H1 (cell line): ENCODE results near the gene NRL. TPM values are rescaled to one million over a fixed set of nuclear protein-coding genes. Genes with fewer than 3 reads are reported as not detected.
A peak's percentile ranks its signal among the peaks of the same experiment; 100 is the strongest.

ENCODE experiments used
- CTCF ChIA-PET: fragments of 300-600 bp; sonication (Branson Sonifier 250); formaldehyde crosslinking; loops from one replicate; lab custom pipeline; 2021; ENCODE audit not compliant: partially characterized antibody; lab: Charles Lee
- POLR2A ChIA-PET: fragments of 300-600 bp; sonication (Branson Sonifier 250); formaldehyde crosslinking; loops from one replicate; lab custom pipeline; 2021; ENCODE audit warnings: inconsistent platforms; ENCODE audit not compliant: partially characterized antibody; lab: Charles Lee
- DNase-seq, 2 experiments: peaks; one replicate each; pipeline versions ENCODE4 v3.0.0 to v3.0.0-alpha.2; 2010 to 2022; ENCODE audit warnings: low spot score in 2 of 2, low read depth in 1 of 2, mixed read lengths in 1 of 2
- FAIRE-seq: peaks from 2 replicates; lab custom pipeline; 2011; peaks lifted over from hg19 to GRCh38; lab: Jason Lieb, UNC
- H2AFZ ChIP-seq: 2 replicates; pipeline ENCODE4 v1.8.1; 2012; ENCODE audit warnings: low read length, inconsistent platforms
- H2AK5ac ChIP-seq: 2 replicates; pipeline ENCODE4 v1.6.1; 2013; ENCODE audit warnings: low read depth, low read length
- H2BK120ac ChIP-seq: replicated peaks from 2 replicates; pipeline ENCODE3; 2013; ENCODE audit warnings: low read depth, low read length, inconsistent platforms
- H2BK12ac ChIP-seq: 2 replicates; pipeline ENCODE4 v1.6.1; 2013; ENCODE audit warnings: low read depth, low read length
- H2BK15ac ChIP-seq: 2 replicates; pipeline ENCODE4 v1.6.1; 2013; ENCODE audit warnings: low read length
- H2BK20ac ChIP-seq: 2 replicates; pipeline ENCODE4 v1.6.1; 2013; ENCODE audit warnings: low read length
- H2BK5ac ChIP-seq: 2 replicates; pipeline ENCODE4 v1.6.1; 2013; ENCODE audit warnings: low read depth, low read length
- H3K14ac ChIP-seq: 2 replicates; pipeline ENCODE4 v1.6.1; 2013; ENCODE audit warnings: inconsistent platforms; ENCODE audit not compliant: insufficient read length
- H3K18ac ChIP-seq: 2 replicates; pipeline ENCODE4 v1.6.1; 2013; ENCODE audit warnings: low read length; ENCODE audit errors: extremely low read depth
- H3K23ac ChIP-seq: 2 replicates; pipeline ENCODE4 v1.6.1; 2013; ENCODE audit warnings: inconsistent platforms; ENCODE audit not compliant: insufficient read length
- H3K23me2 ChIP-seq: 2 replicates; pipeline ENCODE4 v1.6.1; 2013; ENCODE audit warnings: low read depth, low read length
- H3K27ac ChIP-seq: 2 replicates; pipeline ENCODE4 v1.6.1; 2011; ENCODE audit warnings: low read depth, low read length, inconsistent platforms
- H3K27me3 ChIP-seq, 4 experiments: replicated peaks in 1 of 4; 1 replicate in 1 of 4; 2 replicates in 3 of 4; pipeline versions ENCODE4 v1.6.1 to v1.8.1; 2011 to 2013; ENCODE audit warnings: low read length in 3 of 4, mild to moderate bottlenecking in 3 of 4, inconsistent platforms in 2 of 4, mixed read lengths in 2 of 4, moderate library complexity in 1 of 4; ENCODE audit not compliant: control insufficient read depth in 3 of 4, insufficient read depth in 3 of 4; ENCODE audit errors: extremely low read depth in 1 of 4
- H3K36me3 ChIP-seq, 4 experiments: 2 replicates each; pipeline versions ENCODE4 v1.6.1 to v1.8.1; 2011 to 2013; ENCODE audit warnings: mild to moderate bottlenecking in 4 of 4, low read length in 3 of 4, moderate library complexity in 2 of 4, control low read depth in 1 of 4, inconsistent platforms in 1 of 4; ENCODE audit not compliant: insufficient read depth in 4 of 4, control insufficient read depth in 2 of 4
- H3K4ac ChIP-seq: replicated peaks from 2 replicates; pipeline ENCODE3; 2013; ENCODE audit warnings: low read length, low read depth, mixed read lengths, inconsistent platforms; ENCODE audit not compliant: insufficient read length
- H3K4me1 ChIP-seq, 4 experiments: replicated peaks in 1 of 4; 1 replicate in 1 of 4; 2 replicates in 3 of 4; pipeline versions ENCODE4 v1.6.1 to v1.8.1; 2011 to 2013; ENCODE audit warnings: low read length in 3 of 4, inconsistent platforms in 2 of 4, mixed read lengths in 1 of 4; ENCODE audit not compliant: insufficient read depth in 4 of 4, control insufficient read depth in 3 of 4
- H3K4me2 ChIP-seq, 2 experiments: 2 replicates each; pipeline versions ENCODE4 v1.6.1 to v1.8.1; 2011 to 2013; ENCODE audit warnings: low read depth in 2 of 2, low read length in 2 of 2, control low read depth in 1 of 2, inconsistent platforms in 1 of 2, mild to moderate bottlenecking in 1 of 2; ENCODE audit not compliant: insufficient read depth in 1 of 2
- H3K4me3 ChIP-seq, 4 experiments: fragments of 200-600, 300-600 bp in 1 of 4; sonication (generic), shearing (Covaris generic), sonication (Bioruptor Twin) in 1 of 4; 2 replicates each; pipeline versions ENCODE4 v1.5.1 to v1.8.1; 2011 to 2016; ENCODE audit warnings: low read length in 4 of 4, low read depth in 3 of 4, control low read depth in 2 of 4, inconsistent platforms in 2 of 4, mild to moderate bottlenecking in 2 of 4, mixed read lengths in 1 of 4, moderate library complexity in 1 of 4; ENCODE audit not compliant: insufficient read depth in 2 of 4; ENCODE audit errors: extremely low read depth in 1 of 4
- H3K56ac ChIP-seq: replicated peaks from 2 replicates; pipeline ENCODE3; 2013; ENCODE audit warnings: low read depth, mild to moderate bottlenecking, mixed read lengths, low read length, inconsistent platforms; ENCODE audit not compliant: insufficient read length
- H3K79me1 ChIP-seq: 2 replicates; pipeline ENCODE4 v1.6.1; 2013; ENCODE audit warnings: low read depth, low read length, control low read depth
- H3K79me2 ChIP-seq, 2 experiments: 2 replicates each; pipeline versions ENCODE4 v1.6.1 to v1.8.1; 2012 to 2013; ENCODE audit warnings: low read length in 2 of 2, mild to moderate bottlenecking in 2 of 2, inconsistent platforms in 1 of 2; ENCODE audit not compliant: insufficient read depth in 2 of 2, control insufficient read depth in 1 of 2
- H3K9ac ChIP-seq, 4 experiments: replicated peaks in 1 of 4; 1 replicate in 1 of 4; 2 replicates in 3 of 4; pipeline versions ENCODE4 v1.6.1 to v1.8.1; 2011 to 2013; ENCODE audit warnings: low read depth in 3 of 4, low read length in 3 of 4, control low read depth in 2 of 4, mild to moderate bottlenecking in 2 of 4, moderate library complexity in 2 of 4, inconsistent platforms in 1 of 4; ENCODE audit errors: extremely low read depth in 1 of 4
- H3K9me3 ChIP-seq, 2 experiments: 2 replicates each; pipeline versions ENCODE4 v1.6.1 to v1.8.1; 2012 to 2013; ENCODE audit warnings: mild to moderate bottlenecking in 2 of 2, moderate library complexity in 2 of 2, control low read depth in 1 of 2, inconsistent platforms in 1 of 2, low read depth in 1 of 2, low read length in 1 of 2, mixed read lengths in 1 of 2; ENCODE audit not compliant: insufficient read depth in 2 of 2
- H4K20me1 ChIP-seq, 2 experiments: replicated peaks in 1 of 2; 2 replicates each; pipeline versions ENCODE3 to v1.8.1; 2011 to 2013; ENCODE audit warnings: inconsistent platforms in 2 of 2, low read length in 2 of 2, mild to moderate bottlenecking in 1 of 2; ENCODE audit not compliant: insufficient read depth in 2 of 2, control insufficient read depth in 1 of 2
- H4K5ac ChIP-seq: 2 replicates; pipeline ENCODE4 v1.6.1; 2013; ENCODE audit warnings: low read length, low read depth, mixed read lengths, inconsistent platforms; ENCODE audit not compliant: insufficient read length
- H4K8ac ChIP-seq: 2 replicates; pipeline ENCODE4 v1.8.0; 2013; ENCODE audit warnings: mild to moderate bottlenecking, moderate library complexity, low read length, inconsistent platforms; ENCODE audit not compliant: insufficient read depth; ENCODE audit errors: extremely low read depth
- H4K91ac ChIP-seq: replicated peaks from 2 replicates; pipeline ENCODE3; 2013; ENCODE audit warnings: low read length, mixed read lengths, inconsistent platforms; ENCODE audit not compliant: insufficient read length
- BACH1 ChIP-seq: IDR thresholded peaks from 2 replicates; pipeline ENCODE4 v1.6.1; 2012; ENCODE audit warnings: low read length, improper control_type of control experiment
- CTCF ChIP-seq, 3 experiments: IDR thresholded peaks; 1 replicate in 2 of 3; 2 replicates in 1 of 3; pipeline versions ENCODE4 v1.5.1 to v1.6.1; 2011; ENCODE audit warnings: low read length in 3 of 3, mild to moderate bottlenecking in 3 of 3, inconsistent platforms in 2 of 3, low read depth in 1 of 3, moderate library complexity in 1 of 3; ENCODE audit not compliant: insufficient read depth in 1 of 3; ENCODE audit errors: control extremely low read depth in 1 of 3
- KDM1A ChIP-seq: fragments of 200-600, 300-600 bp; sonication (generic); IDR thresholded peaks from 2 replicates; pipeline ENCODE4 v1.7.1; 2016; ENCODE audit warnings: mild to moderate bottlenecking, low read length, borderline replicate concordance
- MAFK ChIP-seq: IDR thresholded peaks from 2 replicates; pipeline ENCODE4 v1.6.1; 2012; ENCODE audit warnings: low read depth, mild to moderate bottlenecking, improper control_type of control experiment, low read length
- TEAD4 ChIP-seq: IDR thresholded peaks from 2 replicates; pipeline ENCODE4 v1.6.1; 2012; ENCODE audit warnings: low read depth, low read length, inconsistent platforms, mixed read lengths
- USF2 ChIP-seq: IDR thresholded peaks from 2 replicates; pipeline ENCODE4 v1.6.1; 2011; ENCODE audit warnings: low read length, improper control_type of control experiment
- WGBS, 2 experiments: shearing (Covaris generic) in 1 of 2; methylation state at CpG; one replicate each; pipeline versions ENCODE4 v1.1.6 to v1.1.7; 2013 to 2015; ENCODE audit warnings: low lambda C conversion rate in 2 of 2, mixed read lengths in 2 of 2, inconsistent platforms in 1 of 2, low coverage in 1 of 2, missing lambda C conversion rate in 1 of 2; ENCODE audit not compliant: insufficient replicate concordance in 2 of 2, insufficient coverage in 1 of 2, insufficient read length in 1 of 2; ENCODE audit errors: extremely low coverage in 1 of 2, missing lambda C conversion rate in 1 of 2; 5-methylcytosine and 5-hydroxymethylcytosine counted together
- polyA plus RNA-seq, 7 experiments: library from polyadenylated mRNA; depleted of rRNA in 3 of 7; stranded (reverse) in 5 of 7; unstranded in 2 of 7; fragments of >200 nt in 5 of 7; fragments of 200-250 nt in 2 of 7; gene quantifications; 1 replicate in 5 of 7; 2 replicates in 1 of 7; 4 replicates in 1 of 7; pipeline versions ENCODE4 v1.2.1 to v1.2.3, GENCODE V29; 2011 to 2013; ENCODE audit warnings: missing spikeins in 2 of 7, mixed read lengths in 2 of 7
- total RNA-seq: library from RNA; stranded (reverse); fragmentation: NEBNext Ultra II Directional; extraction: Animal tissue kit (Norgen Biotek cat#: 25700); gene quantifications from 2 replicates; pipeline ENCODE4 v1.2.1, GENCODE V29; 2021

The NRL gene
- total and polyA plus RNA-seq, 2 of the 8 experiments (the other 6 are each of a cell fraction or from before 2014, with no cell fraction given) = 1.1 to 2.2 TPM

- H2AK5ac ChIP-seq = no peak overlapping the region
- H3K9ac ChIP-seq = no peak overlapping the region
- no peak overlapping the region for H3K23ac ChIP-seq
- no peak overlapping the region for H3K27ac ChIP-seq
- TF ChIP-seq TEAD4 (no peak), KDM1A (no peak), CTCF (IDR thresholded peaks at IDR 0.05; ENCODE audit: control extremely low read depth in 1 of 3, insufficient read depth in 1 of 3, low read depth in 1 of 3, low read length in 3 of 3) (no peak), MAFK (no peak), BACH1 (no peak), USF2 (no peak)
- no peak overlapping the region for H4K8ac ChIP-seq
- H4K91ac ChIP-seq = no peak overlapping the region
- no peaks in the 10 kb centered on the region for H3K79me1 ChIP-seq
- no peak overlapping the region for H2AFZ ChIP-seq
- no peak for DNase-seq
- H2BK20ac ChIP-seq = no peak overlapping the region
- no peak overlapping the region for H4K5ac ChIP-seq
- H3K18ac ChIP-seq = no peak overlapping the region
- no peak overlapping the region for H3K4ac ChIP-seq
- FAIRE-seq = no peak
- ChIA-PET POLR2A (interaction anchor here (1.3 to 27.2 kb wide), 5 partner anchors 10 to 107 kb away, joined by 3 to 626 read pairs (median 5); partner anchors contain the start of gene PCK2), CTCF (interaction anchor here (0.9 to 23.8 kb wide), 5 partner anchors 10 to 37 kb away, joined by 3 to 316 read pairs (median 9); partner anchors contain the start of gene PCK2)
- peaks cover 0 to 1% (median 0%) of the 10 kb centered on the region in 4 experiments; a peak in 1 of 7 replicates for H3K4me1 ChIP-seq
- no peaks in the 10 kb centered on the region for H3K36me3 ChIP-seq
- H3K9me3 ChIP-seq = no peaks in the 10 kb centered on the region
- 0 out of 2 replicates have a peak overlapping the region, but pooled peaks have one; percentile 5 for H2BK12ac ChIP-seq
- no peak overlapping the region for H3K14ac ChIP-seq
- no peaks in the 10 kb centered on the region; a peak in 1 of 7 replicates for H3K27me3 ChIP-seq
- no peak overlapping the region for H3K4me3 ChIP-seq
- no peak overlapping the region for H2BK15ac ChIP-seq
- H3K79me2 ChIP-seq = no peaks in the 10 kb centered on the region
- no peak overlapping the region for H3K4me2 ChIP-seq
- no peaks in the 10 kb centered on the region for H3K23me2 ChIP-seq
- no peak overlapping the region for H3K56ac ChIP-seq
- WGBS, 2 experiments = 92% methylated on average over 12 of the region's 12 CpGs; no CpG with 5 or more reads in 1 of the 2 experiments
- no peak overlapping the region for H2BK5ac ChIP-seq
- no peak overlapping the region for H2BK120ac ChIP-seq
- H4K20me1 ChIP-seq = no peaks in the 10 kb centered on the region
Measured at GRCh38 chr14:24071836-24072430, 42.8 kb downstream of the NRL start.
